Loucy (cell line): ENCODE results near the gene SLAMF7.
A peak's percentile ranks its signal among the peaks of the same experiment; 100 is the strongest.

ENCODE experiments used
- H2AFZ ChIP-seq: fragments of 200-600 bp; sonication (generic); 2 replicates; pipeline ENCODE4 v1.6.0; 2016; ENCODE audit warnings: antibody characterized with exemption, mild to moderate bottlenecking, low read length, moderate library complexity
- H3F3A ChIP-seq: fragments of 200-600 bp; 2 replicates; pipeline ENCODE4 v1.6.0; 2016; ENCODE audit warnings: antibody characterized with exemption, low read depth, mild to moderate bottlenecking
- H3K27me3 ChIP-seq: fragments of 200-600 bp; sonication (generic); 2 replicates; pipeline ENCODE4 v1.6.1; 2014; ENCODE audit warnings: low read length, mild to moderate bottlenecking; ENCODE audit not compliant: insufficient read depth, poor library complexity, severe bottlenecking
- H3K36me3 ChIP-seq: fragments of 200-600 bp; sonication (generic); 2 replicates; pipeline ENCODE4 v1.6.1; 2016; ENCODE audit warnings: low read length; ENCODE audit not compliant: insufficient read depth
- H3K4me1 ChIP-seq: fragments of 200-600 bp; sonication (generic); 2 replicates; pipeline ENCODE4 v1.5.1; 2014; ENCODE audit warnings: low read length, mild to moderate bottlenecking; ENCODE audit not compliant: insufficient read depth, poor library complexity, severe bottlenecking
- H3K4me2 ChIP-seq: fragments of 200-600 bp; sonication (generic); 2 replicates; pipeline ENCODE4 v1.6.0; 2014; ENCODE audit warnings: antibody characterized with exemption, low read length, low read depth, mild to moderate bottlenecking; ENCODE audit not compliant: poor library complexity, severe bottlenecking
- H3K4me3 ChIP-seq: fragments of 200-600 bp; sonication (generic); 2 replicates; pipeline ENCODE4 v1.5.1; 2014; ENCODE audit warnings: low read length, mild to moderate bottlenecking, mixed read lengths; ENCODE audit not compliant: poor library complexity, severe bottlenecking
- H3K79me2 ChIP-seq: fragments of 200-600 bp; sonication (generic); 2 replicates; pipeline ENCODE4 v1.6.1; 2014; ENCODE audit warnings: low read length; ENCODE audit not compliant: insufficient read depth
- H3K9ac ChIP-seq: fragments of 200-600 bp; sonication (generic); 2 replicates; pipeline ENCODE4 v1.6.0; 2014; ENCODE audit warnings: mild to moderate bottlenecking, low read depth, low read length, moderate library complexity; ENCODE audit not compliant: poor library complexity, severe bottlenecking
- H3K9me2 ChIP-seq: fragments of 200-600 bp; sonication (generic); replicated peaks from 2 replicates; pipeline ENCODE4 v1.6.1; 2016; ENCODE audit warnings: low read depth, low read length, mixed read lengths
- H3K9me3 ChIP-seq: fragments of 200-600 bp; sonication (generic); 2 replicates; pipeline ENCODE4 v1.6.1; 2014; ENCODE audit warnings: mild to moderate bottlenecking, antibody characterized with exemption, low read length, low read depth; ENCODE audit not compliant: insufficient read depth
- H4K20me1 ChIP-seq: fragments of 200-600 bp; sonication (generic); 2 replicates; pipeline ENCODE4 v1.6.0; 2014; ENCODE audit warnings: antibody characterized with exemption, low read length, mild to moderate bottlenecking; ENCODE audit not compliant: insufficient read depth, poor library complexity, severe bottlenecking
- CTCF ChIP-seq: fragments of 200-600 bp; sonication (generic); conservative IDR thresholded peaks from 2 replicates; pipeline ENCODE4 v1.5.1; 2014; ENCODE audit warnings: mild to moderate bottlenecking, antibody characterized with exemption, low read length
- EZH2phosphoT487 ChIP-seq: fragments of 200-600 bp; IDR thresholded peaks from 2 replicates; pipeline ENCODE4 v1.6.1; 2018; ENCODE audit warnings: antibody characterized with exemption, mild to moderate bottlenecking, moderate library complexity, borderline replicate concordance

SLAMF7 gene

GRCh38 chr1:160709715-160710114, 29.3 kb upstream of the SLAMF7 start:
- peaks cover 60% of the 10 kb centered on the region for H3K79me2 ChIP-seq
- H2AFZ ChIP-seq: no peak overlapping the region
- peak overlapping the region; percentile 82 for H3K4me3 ChIP-seq
- H3K9ac ChIP-seq: peak overlapping the region; percentile 78
- no peaks in the 10 kb centered on the region for H3K27me3 ChIP-seq
- no peak for TF ChIP-seq EZH2phosphoT487
- TF ChIP-seq CTCF: no peak
- H3K36me3 ChIP-seq: no peaks in the 10 kb centered on the region
- H3K9me2 ChIP-seq: no peaks in the 10 kb centered on the region
- no peaks in the 10 kb centered on the region for H3K9me3 ChIP-seq
- H3K4me2 ChIP-seq: peak overlapping the region; percentile 95
- no peaks in the 10 kb centered on the region for H4K20me1 ChIP-seq
- peaks cover 81% of the 10 kb centered on the region for H3K4me1 ChIP-seq
- H3F3A ChIP-seq: 0 out of 2 replicates have a peak, but pooled peaks cover 7% of the 10 kb centered on the region

- 0 out of 2 replicates have a peak, but pooled peaks cover 7% of the 10 kb centered on the region for H3F3A ChIP-seq
- TF ChIP-seq CTCF (no peak), EZH2phosphoT487 (no peak)
- H3K9me2 ChIP-seq: no peaks in the 10 kb centered on the region
- H3K9me3 ChIP-seq: no peaks in the 10 kb centered on the region
- H3K27me3 ChIP-seq: no peaks in the 10 kb centered on the region
- no peaks in the 10 kb centered on the region for H4K20me1 ChIP-seq
- H3K79me2 ChIP-seq: peaks cover 50% of the 10 kb centered on the region
- peaks cover 75% of the 10 kb centered on the region for H3K4me1 ChIP-seq
- H3K4me2 ChIP-seq: peak overlapping the region; percentile 95
- peak overlapping the region; percentile 78 for H3K9ac ChIP-seq
- H2AFZ ChIP-seq: no peak overlapping the region
- H3K4me3 ChIP-seq: peak overlapping the region; percentile 82
- H3K36me3 ChIP-seq: no peaks in the 10 kb centered on the region
Measured at GRCh38 chr1:160710517-160711252, 28.4 kb upstream of the SLAMF7 start.

- Histone ChIP-seq H3K4me2 (peak overlapping the region; percentile 95), H3K9me2 (no peaks in the 10 kb centered on the region), H3K9me3 (no peaks in the 10 kb centered on the region), H4K20me1 (no peaks in the 10 kb centered on the region), H3K4me1 (peaks cover 75% of the 10 kb centered on the region), H3K9ac (peak overlapping the region; percentile 78), H3F3A (0 out of 2 replicates have a peak, but pooled peaks cover 7% of the 10 kb centered on the region), H3K36me3 (no peaks in the 10 kb centered on the region), H2AFZ (no peak overlapping the region), H3K79me2 (peaks cover 47% of the 10 kb centered on the region), H3K4me3 (peak overlapping the region; percentile 82), H3K27me3 (no peaks in the 10 kb centered on the region)
- TF ChIP-seq CTCF: no peak
- TF ChIP-seq EZH2phosphoT487: no peak
Measured at GRCh38 chr1:160711276-160711601, 27.8 kb upstream of the SLAMF7 start.
